HepG2 (cell line): ENCODE data around the gene TOB1. TPM values are rescaled to one million over a fixed set of nuclear protein-coding genes. Genes with fewer than 3 reads are reported as not detected.

ENCODE experiments used
- ARNTL ChIP-seq: sonication (generic); formaldehyde crosslinking; IDR thresholded peaks from 2 replicates; pipeline ENCODE4 v1.4.0; 2020; ENCODE audit warnings: mild to moderate bottlenecking, missing genetic modification reagents
- ASH2L ChIP-seq: fragments of 300-600, 200-600 bp; sonication (generic); IDR thresholded peaks from 2 replicates; pipeline ENCODE4 v1.7.0; 2017; ENCODE audit warnings: low read depth, mild to moderate bottlenecking, moderate library complexity, mixed read lengths, low read length; ENCODE audit not compliant: insufficient read length
- CEBPG ChIP-seq: IDR thresholded peaks from 2 replicates; pipeline ENCODE4 v1.6.1; 2016
- DZIP1 ChIP-seq: sonication (generic); formaldehyde crosslinking; IDR thresholded peaks from 2 replicates; pipeline ENCODE4 v1.5.0; 2020; ENCODE audit warnings: mild to moderate bottlenecking, missing genetic modification reagents
- EHMT2 ChIP-seq: fragments of 200-600 bp; sonication (generic); IDR thresholded peaks from 2 replicates; pipeline ENCODE4 v1.7.0; 2017; ENCODE audit warnings: antibody characterized with exemption, low read depth, low read length, borderline replicate concordance
- GATAD1 ChIP-seq: IDR thresholded peaks from 2 replicates; pipeline ENCODE4 v1.6.1; 2016; ENCODE audit warnings: missing genetic modification reagents, missing compliant biosample characterization
- GLI4 ChIP-seq: sonication (generic); formaldehyde crosslinking; IDR thresholded peaks from 2 replicates; pipeline ENCODE4 v1.5.1; 2020; ENCODE audit warnings: missing genetic modification reagents, mild to moderate bottlenecking, moderate library complexity, borderline replicate concordance
- HMG20A ChIP-seq: IDR thresholded peaks from 2 replicates; pipeline ENCODE4 v1.6.1; 2016; ENCODE audit warnings: borderline replicate concordance
- HNF1B ChIP-seq: sonication (generic); formaldehyde crosslinking; IDR thresholded peaks from 2 replicates; pipeline ENCODE4 v1.5.1; 2020; ENCODE audit warnings: mild to moderate bottlenecking, moderate library complexity, missing genetic modification reagents
- MED8 ChIP-seq: sonication (generic); formaldehyde crosslinking; IDR thresholded peaks from 2 replicates; pipeline ENCODE4 v1.8.1; 2023; ENCODE audit warnings: mild to moderate bottlenecking, missing genetic modification reagents; ENCODE audit not compliant: insufficient replicate concordance
- PHF21A ChIP-seq: sonication (generic); formaldehyde crosslinking; IDR thresholded peaks from 2 replicates; pipeline ENCODE4 v1.5.0; 2020; ENCODE audit warnings: mild to moderate bottlenecking, missing genetic modification reagents
- PHF8 ChIP-seq: sonication (generic); formaldehyde crosslinking; IDR thresholded peaks from 2 replicates; pipeline ENCODE4 v1.5.0; 2020; ENCODE audit warnings: missing genetic modification reagents
- PLRG1 ChIP-seq: fragments of 450-650 bp; conservative IDR thresholded peaks from 2 replicates; pipeline ENCODE4 v1.6.1; 2016
- SMYD3 ChIP-seq: sonication (generic); formaldehyde crosslinking; IDR thresholded peaks from 2 replicates; pipeline ENCODE4 v1.8.1; 2023; ENCODE audit warnings: mild to moderate bottlenecking, missing genetic modification reagents
- SP5 ChIP-seq: IDR thresholded peaks from 2 replicates; pipeline ENCODE4 v1.6.1; 2016; ENCODE audit warnings: low read depth, borderline replicate concordance
- TAF15 ChIP-seq: fragments of 200-400 bp; formaldehyde crosslinking; IDR thresholded peaks from one replicate; pipeline ENCODE4 v1.6.1; 2018; ENCODE audit warnings: mild to moderate bottlenecking, low read depth, low read length; ENCODE audit not compliant: poor library complexity, severe bottlenecking
- U2AF2 ChIP-seq: fragments of 200-400 bp; formaldehyde crosslinking; IDR thresholded peaks from 2 replicates; pipeline ENCODE4 v1.6.1; 2017; ENCODE audit warnings: low read depth, mild to moderate bottlenecking, low read length
- ZMYM3 ChIP-seq: sonication (generic); formaldehyde crosslinking; IDR thresholded peaks from 2 replicates; pipeline ENCODE4 v1.5.1; 2020; ENCODE audit warnings: mild to moderate bottlenecking, missing genetic modification reagents
- ZMYM4 ChIP-seq: sonication (generic); formaldehyde crosslinking; IDR thresholded peaks from 2 replicates; pipeline ENCODE4 v1.8.1; 2023; ENCODE audit warnings: mild to moderate bottlenecking, missing genetic modification reagents
- ZNF143 ChIP-seq: sonication (generic); formaldehyde crosslinking; IDR thresholded peaks from 2 replicates; pipeline ENCODE4 v1.4.0; 2020; ENCODE audit warnings: missing genetic modification reagents
- ZNF460 ChIP-seq: sonication (generic); formaldehyde crosslinking; IDR thresholded peaks from 2 replicates; pipeline ENCODE4 v1.5.1; 2020; ENCODE audit warnings: missing genetic modification reagents, mild to moderate bottlenecking, borderline replicate concordance
- ZNF503 ChIP-seq: sonication (generic); formaldehyde crosslinking; IDR thresholded peaks from 2 replicates; pipeline ENCODE4 v1.4.0; 2020; ENCODE audit warnings: missing genetic modification reagents
- ZNF597 ChIP-seq: sonication (generic); formaldehyde crosslinking; IDR thresholded peaks from 2 replicates; pipeline ENCODE4 v1.5.0; 2020; ENCODE audit warnings: missing genetic modification reagents
- ZNF740 ChIP-seq: sonication (generic); formaldehyde crosslinking; IDR thresholded peaks from 2 replicates; pipeline ENCODE4 v1.4.0; 2020; ENCODE audit warnings: missing genetic modification reagents
- polyA plus RNA-seq, 8 experiments: library from polyadenylated mRNA; depleted of rRNA in 3 of 8; stranded (reverse) in 7 of 8; unstranded in 1 of 8; fragments of >200 nt; fragmentation: Illumina TruSeq in 4 of 8; extraction: Trizol in 4 of 8; gene quantifications; 2 replicates each; pipeline versions ENCODE4 v1.2.1 to v1.2.3, GENCODE V29; 2011 to 2016; ENCODE audit warnings: low read depth in 4 of 8, missing spikeins in 1 of 8, mixed read lengths in 1 of 8; ENCODE audit not compliant: insufficient read depth in 1 of 8
- total RNA-seq, 5 experiments: library from RNA; depleted of rRNA; stranded (reverse); fragments of >200 nt; fragmentation: Illumina TruSeq; extraction: Trizol; gene quantifications; 2 replicates each; pipeline ENCODE4 v1.2.3, GENCODE V29; 2016; ENCODE audit warnings: low read depth in 1 of 5

The TOB1 gene
- total and polyA plus RNA-seq, 2 of the 13 experiments (the other 11 are each of a cell fraction or from before 2014, with no cell fraction given), result 21.9 to 57.7 TPM

- TF ChIP-seq TAF15 (no peak), ZMYM3 (CRISPR knock-in tag) (peak; percentile 86), PLRG1 (no peak), GATAD1 (CRISPR knock-in tag) (peak; percentile 14; the same call in 1 of the 2 replicates), ZNF460 (CRISPR knock-in tag) (no peak), CEBPG (CRISPR knock-in tag) (0 out of 2 replicates have a peak, but pooled peaks have one; percentile 32), PHF21A (CRISPR knock-in tag) (peak; percentile 86), HMG20A (peak; percentile 41; the same call in 1 of the 2 replicates), HNF1B (CRISPR knock-in tag) (0 out of 2 replicates have a peak, but pooled peaks have one; percentile 1), EHMT2 (0 out of 2 replicates have a peak, but pooled peaks have one; percentile 59), ZNF597 (no peak), ZNF503 (CRISPR knock-in tag) (peak; percentile 64), DZIP1 (no peak), ASH2L (no peak), ZMYM4 (CRISPR knock-in tag) (peak; percentile 47; the same call in 1 of the 2 replicates), PHF8 (no peak), ZNF143 (CRISPR knock-in tag) (peak; percentile 24; the same call in 1 of the 2 replicates), U2AF2 (no peak), SMYD3 (peak; percentile 83; the same call in 1 of the 2 replicates), GLI4 (CRISPR knock-in tag) (no peak), ARNTL (CRISPR knock-in tag) (no peak), SP5 (no peak), ZNF740 (no peak), MED8 (peak; percentile 16)
These were observed 13.0 kb downstream of the TOB1 start (continued) for GRCh38 chr17:50853015-50853615.
